ENCODE results near the gene ZBTB16. TPM values are rescaled to one million over a fixed set of nuclear protein-coding genes. Genes with fewer than 3 reads are reported as not detected.

The ZBTB16 gene
- total RNA-seq, 1 donor from 2014 or later, result 17.7 TPM

DNA sequence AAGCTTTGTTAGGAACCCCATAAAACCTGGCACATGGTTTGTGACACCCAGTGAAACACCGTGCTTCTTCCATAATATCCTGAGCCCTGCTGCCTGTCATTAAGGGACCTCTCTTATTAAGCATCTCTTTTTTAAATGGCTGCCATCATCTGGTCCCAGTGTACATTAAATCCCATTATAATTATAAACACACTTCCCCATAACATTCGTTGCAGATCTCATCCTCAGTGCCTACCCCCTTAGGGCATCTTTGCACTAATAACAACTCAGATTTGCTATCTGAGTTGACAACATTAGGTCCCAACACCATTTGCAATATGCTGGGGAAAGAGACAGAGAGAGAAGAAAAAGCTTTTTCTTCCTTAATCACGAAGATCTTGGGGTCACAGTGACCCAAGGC, 4.7 kb upstream of the ZBTB16 start:
- Mint-ChIP-seq H3K27me3 (ENCODE audit: insufficient read depth, low read depth) (peaks cover 9% of the 10 kb centered on the region), H3K4me1 (peaks cover 55% of the 10 kb centered on the region), H3K27ac (no peak overlapping the region), H3K9me3 (no peaks in the 10 kb centered on the region), H3K4me3 (no peak overlapping the region), H3K36me3 (no peaks in the 10 kb centered on the region)
- no peaks in the 10 kb centered on the region for H3K79me2 ChIP-seq (ENCODE audit: low read depth)
- peaks cover 5% of the 10 kb centered on the region for H4K20me1 ChIP-seq (ENCODE audit: low read depth)
- H3K27me3 ChIP-seq, result peaks cover 42% of the 10 kb centered on the region
- no peak for TF ChIP-seq EZH2 (IDR thresholded peaks at IDR 0.05)
- no peak for TF ChIP-seq EZH2phosphoT487 (IDR thresholded peaks at IDR 0.05)
- TF ChIP-seq, protein P1, sequence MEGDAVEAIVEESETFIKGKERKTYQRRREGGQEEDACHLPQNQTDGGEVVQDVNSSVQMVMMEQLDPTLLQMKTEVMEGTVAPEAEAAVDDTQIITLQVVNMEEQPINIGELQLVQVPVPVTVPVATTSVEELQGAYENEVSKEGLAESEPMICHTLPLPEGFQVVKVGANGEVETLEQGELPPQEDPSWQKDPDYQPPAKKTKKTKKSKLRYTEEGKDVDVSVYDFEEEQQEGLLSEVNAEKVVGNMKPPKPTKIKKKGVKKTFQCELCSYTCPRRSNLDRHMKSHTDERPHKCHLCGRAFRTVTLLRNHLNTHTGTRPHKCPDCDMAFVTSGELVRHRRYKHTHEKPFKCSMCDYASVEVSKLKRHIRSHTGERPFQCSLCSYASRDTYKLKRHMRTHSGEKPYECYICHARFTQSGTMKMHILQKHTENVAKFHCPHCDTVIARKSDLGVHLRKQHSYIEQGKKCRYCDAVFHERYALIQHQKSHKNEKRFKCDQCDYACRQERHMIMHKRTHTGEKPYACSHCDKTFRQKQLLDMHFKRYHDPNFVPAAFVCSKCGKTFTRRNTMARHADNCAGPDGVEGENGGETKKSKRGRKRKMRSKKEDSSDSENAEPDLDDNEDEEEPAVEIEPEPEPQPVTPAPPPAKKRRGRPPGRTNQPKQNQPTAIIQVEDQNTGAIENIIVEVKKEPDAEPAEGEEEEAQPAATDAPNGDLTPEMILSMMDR (IDR thresholded peaks at IDR 0.05), result no peak
- no peaks in the 10 kb centered on the region for H3K9me3 ChIP-seq (ENCODE audit: low read depth)
- H3K27ac ChIP-seq, result no peak overlapping the region
- no peak overlapping the region for H2AFZ ChIP-seq (replicated peaks)
- peaks cover 35% of the 10 kb centered on the region for H3F3A ChIP-seq (ENCODE audit: low read depth)
- H3K4me1 ChIP-seq, result peaks cover 34% of the 10 kb centered on the region
- DNase-seq (ENCODE audit: low spot score), result no peak
- no peak overlapping the region for H3K9ac ChIP-seq
- no peak overlapping the region for H3K4me2 ChIP-seq
- H3K36me3 ChIP-seq, result no peaks in the 10 kb centered on the region
- H3K4me3 ChIP-seq, result no peak overlapping the region

DNA sequence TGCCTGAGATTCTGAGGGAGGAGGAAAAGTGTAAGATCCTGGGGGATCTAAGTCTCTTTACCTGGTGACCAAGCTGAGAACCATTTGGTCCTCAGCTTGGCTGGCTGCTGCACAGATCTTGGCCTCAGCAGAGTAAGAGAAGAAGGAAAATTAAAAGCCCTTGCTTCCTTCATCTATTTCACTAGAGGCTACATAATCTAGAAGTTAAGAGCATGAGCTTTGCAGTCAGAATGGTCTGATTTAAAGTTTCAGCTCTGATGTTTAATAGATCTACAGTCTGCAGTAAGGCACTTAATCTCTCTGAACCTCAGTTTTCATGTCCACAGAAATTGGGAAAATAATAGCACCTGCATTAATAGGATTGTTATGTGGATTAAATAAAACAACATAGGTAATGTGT, 3.1 kb upstream of the ZBTB16 start:
- Mint-ChIP-seq H3K27me3 (ENCODE audit: insufficient read depth, low read depth) (peaks cover 12% of the 10 kb centered on the region), H3K36me3 (no peaks in the 10 kb centered on the region), H3K27ac (peak overlapping the region; percentile 67), H3K4me1 (peaks cover 50% of the 10 kb centered on the region), H3K4me3 (no peak overlapping the region), H3K9me3 (no peaks in the 10 kb centered on the region)
- peaks cover 16% of the 10 kb centered on the region for H3K79me2 ChIP-seq (ENCODE audit: low read depth)
- H3K27ac ChIP-seq, result no peak overlapping the region
- H2AFZ ChIP-seq (replicated peaks), result no peak overlapping the region
- no peak overlapping the region for H3K9ac ChIP-seq
- peaks cover 40% of the 10 kb centered on the region for H3F3A ChIP-seq (ENCODE audit: low read depth)
- H4K20me1 ChIP-seq (ENCODE audit: low read depth), result peaks cover 5% of the 10 kb centered on the region
- peaks cover 58% of the 10 kb centered on the region for H3K27me3 ChIP-seq
- H3K4me2 ChIP-seq, result peak overlapping the region; percentile 98
- H3K4me1 ChIP-seq, result peaks cover 34% of the 10 kb centered on the region
- TF ChIP-seq EZH2phosphoT487 (IDR thresholded peaks at IDR 0.05), result no peak
- TF ChIP-seq, protein P1 (IDR thresholded peaks at IDR 0.05), result no peak
- TF ChIP-seq EZH2 (IDR thresholded peaks at IDR 0.05), result no peak
- H3K36me3 ChIP-seq, result no peaks in the 10 kb centered on the region
- no peak overlapping the region for H3K4me3 ChIP-seq
- no peaks in the 10 kb centered on the region for H3K9me3 ChIP-seq (ENCODE audit: low read depth)
- DNase-seq (ENCODE audit: low spot score), result no peak

DNA sequence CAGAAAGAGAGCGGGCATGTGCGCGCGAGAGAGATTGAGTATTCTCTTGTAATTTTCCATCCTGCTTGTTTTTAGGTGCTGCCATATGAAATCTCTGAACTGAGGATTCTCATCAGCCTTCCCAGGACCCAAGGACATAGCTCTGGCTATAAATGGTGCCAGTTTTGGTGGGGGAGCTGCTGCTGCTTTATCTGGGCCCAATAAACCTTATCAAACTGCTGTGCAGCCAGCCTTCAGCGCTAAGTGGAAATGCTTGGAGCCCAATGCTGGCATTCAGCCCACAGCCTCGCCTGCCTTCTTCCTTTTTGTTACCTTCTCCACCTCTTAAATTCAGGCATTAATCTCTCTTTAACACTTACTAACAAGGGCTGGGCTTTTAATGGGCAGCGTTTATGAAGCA, 2.4 kb upstream of the ZBTB16 start:
- H2AFZ ChIP-seq (replicated peaks), result no peak overlapping the region
- H3K27ac Mint-ChIP-seq, result peak overlapping the region; percentile 59
- H3K9ac ChIP-seq, result no peak overlapping the region
- H3K4me3 ChIP-seq, result peak overlapping the region; percentile 70
- peaks cover 23% of the 10 kb centered on the region for H3K79me2 ChIP-seq (ENCODE audit: low read depth)
- no peaks in the 10 kb centered on the region for H3K36me3 Mint-ChIP-seq
- H3K4me1 Mint-ChIP-seq, result peaks cover 56% of the 10 kb centered on the region
- peak overlapping the region; percentile 86 for H3K4me3 Mint-ChIP-seq
- peak overlapping the region; percentile 51 for H3K27ac ChIP-seq
- peaks cover 40% of the 10 kb centered on the region for H3F3A ChIP-seq (ENCODE audit: low read depth)
- H3K4me1 ChIP-seq, result peaks cover 39% of the 10 kb centered on the region
- H3K9me3 Mint-ChIP-seq, result no peaks in the 10 kb centered on the region
- H4K20me1 ChIP-seq (ENCODE audit: low read depth), result peaks cover 10% of the 10 kb centered on the region
- peak overlapping the region; percentile 98 for H3K4me2 ChIP-seq
- no peak for DNase-seq (ENCODE audit: low spot score)
- TF ChIP-seq EZH2phosphoT487 (IDR thresholded peaks at IDR 0.05), result no peak
- TF ChIP-seq, protein P1 (IDR thresholded peaks at IDR 0.05), result no peak
- peak; percentile 41 for TF ChIP-seq EZH2 (IDR thresholded peaks at IDR 0.05)
- no peaks in the 10 kb centered on the region for H3K36me3 ChIP-seq
- H3K27me3 ChIP-seq, result peaks cover 65% of the 10 kb centered on the region
- no peaks in the 10 kb centered on the region for H3K9me3 ChIP-seq (ENCODE audit: low read depth)
- H3K27me3 Mint-ChIP-seq (ENCODE audit: insufficient read depth, low read depth), result peaks cover 14% of the 10 kb centered on the region

Data from neural progenitor cell (in vitro differentiated cells).